Spinal cord (tissue), 10 donors: Measurements from ENCODE around the gene MRTFA. TPM values are rescaled to one million over a fixed set of nuclear protein-coding genes. Genes with fewer than 3 reads are reported as not detected.
A peak's percentile ranks its signal among the peaks of the same experiment; 100 is the strongest.
"Not testable (repeated sequence)": the region's sequence is repeated elsewhere in the genome, so short reads cannot be mapped to it uniquely, and the experiment has no call there.

Experiments used
- DNase-seq, 6 donors: peaks; one replicate each; pipeline versions ENCODE4 v3.0.0 to v3.0.0-alpha.2; 2013 to 2015; ENCODE audit warnings: low spot score in 6 of 6, low read depth in 4 of 6
- H3K27ac ChIP-seq: one replicate; pipeline ENCODE4 v1.5.1; 2013; ENCODE audit warnings: low read depth, low read length, control low read depth
- H3K27me3 ChIP-seq: one replicate; pipeline ENCODE4 v1.6.1; 2013; ENCODE audit warnings: low read length; ENCODE audit not compliant: control insufficient read depth, insufficient read depth
- H3K36me3 ChIP-seq: one replicate; pipeline ENCODE4 v1.6.1; 2013; ENCODE audit warnings: low read length; ENCODE audit not compliant: control insufficient read depth, insufficient read depth
- H3K4me1 ChIP-seq: one replicate; pipeline ENCODE4 v1.6.1; 2013; ENCODE audit warnings: low read length; ENCODE audit not compliant: control insufficient read depth, insufficient read depth
- H3K4me3 ChIP-seq: one replicate; pipeline ENCODE4 v1.5.1; 2013; ENCODE audit warnings: low read depth, low read length, control low read depth
- H3K9me3 ChIP-seq: one replicate; pipeline ENCODE4 v1.6.1; 2013; ENCODE audit warnings: low read length; ENCODE audit not compliant: control insufficient read depth, insufficient read depth
- WGBS: methylation state at CpG from one replicate; pipeline ENCODE4 v1.1.5; 2013; ENCODE audit warnings: missing lambda C conversion rate; ENCODE audit not compliant: insufficient coverage; 5-methylcytosine and 5-hydroxymethylcytosine counted together
- polyA plus RNA-seq, 2 donors: library from polyadenylated mRNA; unstranded; fragments of 120-200 nt; gene quantifications; one replicate each; pipeline ENCODE4 v1.2.1, GENCODE V29; 2013; ENCODE audit not compliant: insufficient read length in 2 of 2
- total RNA-seq, 2 donors: library from RNA; depleted of rRNA in 1 of 2; stranded (reverse); fragments of 120-200 nt in 1 of 2; fragments of >200 nt in 1 of 2; gene quantifications; one replicate each; pipeline versions ENCODE4 v1.2.3 to v1.2.4, GENCODE V29; 2013 to 2014
- donor health status: healthy.

The MRTFA gene
- total and polyA plus RNA-seq, 4 donors = 19.2 to 42.0 (median 34.0) TPM

DNA sequence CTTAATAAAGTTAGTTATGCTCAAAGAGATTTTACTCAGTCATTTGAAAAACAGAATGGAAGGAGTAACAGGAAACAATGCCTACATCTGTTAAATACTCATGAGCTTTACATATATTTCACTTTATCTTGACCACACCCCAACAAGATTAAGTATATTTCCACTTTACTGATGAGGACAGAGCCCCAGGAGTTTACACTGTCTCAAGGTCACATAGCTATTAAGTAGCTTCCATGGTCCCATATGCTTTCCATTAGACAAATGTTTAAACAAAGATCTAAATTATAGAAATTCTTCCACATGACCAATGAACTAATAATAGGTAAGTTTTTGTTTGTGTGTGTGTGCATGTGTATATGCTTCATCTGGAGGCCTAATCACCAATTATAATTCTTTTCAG lies 30.2 kb downstream of the MRTFA start:
- H3K27me3 ChIP-seq = no peaks in the 10 kb centered on the region
- H3K4me3 ChIP-seq = no peak overlapping the region
- H3K36me3 ChIP-seq = no peaks in the 10 kb centered on the region
- peaks cover 3% of the 10 kb centered on the region for H3K4me1 ChIP-seq
- no peak for DNase-seq
- no peaks in the 10 kb centered on the region for H3K9me3 ChIP-seq
- H3K27ac ChIP-seq = no peak overlapping the region

DNA sequence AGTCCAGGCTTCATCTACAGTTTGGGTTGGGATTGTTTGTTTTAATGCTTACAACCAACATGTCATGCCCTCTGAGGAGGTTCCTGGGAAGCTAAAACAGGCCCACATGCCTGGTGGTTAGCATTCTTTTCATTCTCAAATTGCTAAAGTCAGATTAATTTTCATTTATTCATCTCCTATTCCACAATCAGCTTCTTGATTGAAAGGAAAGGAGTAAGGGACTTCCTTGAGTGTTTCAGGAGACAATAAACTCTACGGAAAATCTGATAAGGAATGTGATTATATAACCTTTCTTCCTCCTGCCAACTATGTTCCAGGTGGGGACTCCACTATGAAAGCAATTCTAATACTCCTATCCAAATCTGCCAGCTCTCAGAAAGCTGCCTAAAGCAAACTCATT lies 30.8 kb downstream of the MRTFA start:
- no CpG with 5 or more reads among the region's 1 CpG for WGBS
- Histone ChIP-seq H3K36me3 (no peaks in the 10 kb centered on the region), H3K4me1 (peaks cover 3% of the 10 kb centered on the region), H3K27ac (no peak overlapping the region), H3K4me3 (no peak overlapping the region), H3K9me3 (no peaks in the 10 kb centered on the region), H3K27me3 (no peaks in the 10 kb centered on the region)
- DNase-seq = no peak

DNA sequence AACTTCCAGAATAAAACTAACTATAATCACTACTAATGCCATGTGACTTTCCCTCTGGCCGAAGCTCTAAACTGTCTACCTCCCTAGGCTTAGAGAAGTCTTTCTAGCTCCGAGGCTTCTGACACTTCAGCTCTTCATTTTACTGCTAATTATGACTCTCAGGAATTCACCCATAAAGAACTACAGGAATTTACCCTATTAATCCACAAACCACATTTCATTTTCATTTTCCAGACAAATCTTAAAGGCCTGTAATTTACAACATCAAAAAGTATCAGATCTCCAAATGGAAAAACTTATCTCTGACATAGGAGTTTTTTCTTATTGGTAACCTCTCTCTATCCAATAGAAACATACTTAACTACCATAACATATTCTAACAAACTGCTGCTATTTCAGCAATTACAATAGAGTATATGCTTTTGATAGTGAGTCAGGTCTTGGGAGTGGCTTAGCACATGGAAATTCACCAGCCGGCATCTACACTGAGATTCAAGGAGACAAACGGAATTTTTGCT lies 33.4 kb downstream of the MRTFA start:
- Histone ChIP-seq H3K4me3 (no peak overlapping the region), H3K27me3 (no peaks in the 10 kb centered on the region), H3K36me3 (no peaks in the 10 kb centered on the region), H3K27ac (no peak overlapping the region), H3K4me1 (no peaks in the 10 kb centered on the region), H3K9me3 (no peaks in the 10 kb centered on the region)
- WGBS = 49% methylated on average over 2 of the region's 4 CpGs
- DNase-seq = no peak

DNA sequence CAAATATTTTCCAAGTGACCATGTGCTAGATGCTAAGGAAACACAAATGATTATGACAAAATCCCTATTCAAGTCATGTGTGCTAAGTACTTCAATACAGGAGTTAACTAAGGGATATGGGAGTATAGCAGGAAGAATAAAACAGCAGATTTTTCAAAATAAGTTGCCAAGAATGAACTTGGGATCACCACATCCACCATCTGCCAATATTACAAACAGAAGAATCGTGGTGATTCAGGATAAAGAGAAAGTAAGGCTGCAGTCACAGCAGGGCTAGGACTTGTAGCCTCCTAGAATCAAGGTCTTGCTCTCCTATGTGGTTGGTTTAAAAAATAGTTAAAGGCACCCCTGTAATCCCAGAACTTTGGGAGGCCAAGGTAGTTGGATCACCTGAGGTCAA lies 34.3 kb downstream of the MRTFA start:
- no CpG with 5 or more reads among the region's 1 CpG for WGBS
- no peaks in the 10 kb centered on the region for H3K36me3 ChIP-seq
- no peaks in the 10 kb centered on the region for H3K9me3 ChIP-seq
- no peak overlapping the region for H3K4me3 ChIP-seq
- DNase-seq = no peak
- H3K4me1 ChIP-seq = no peaks in the 10 kb centered on the region
- no peaks in the 10 kb centered on the region for H3K27me3 ChIP-seq
- H3K27ac ChIP-seq = no peak overlapping the region

DNA sequence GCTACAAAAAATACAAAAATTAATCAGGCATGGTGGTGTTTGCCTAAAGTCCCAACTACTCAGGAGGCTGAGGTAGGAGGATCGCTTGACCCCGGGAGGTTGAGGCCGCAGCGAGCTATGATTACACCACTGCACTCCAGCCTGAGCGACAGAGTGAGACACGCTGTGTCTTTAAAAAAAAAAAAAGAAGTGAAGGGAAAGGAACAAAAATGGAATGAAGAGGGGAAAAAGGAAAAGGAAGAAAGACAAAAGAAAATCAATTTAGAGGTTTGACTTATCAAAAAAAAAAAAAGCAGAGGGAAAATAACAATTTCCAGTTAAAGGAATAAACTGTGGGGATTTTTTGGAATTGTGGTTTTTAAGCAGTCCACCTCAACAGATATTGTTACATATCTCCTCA lies 36.8 kb downstream of the MRTFA start:
- Histone ChIP-seq H3K4me3 (no peak overlapping the region), H3K9me3 (no peaks in the 10 kb centered on the region), H3K27me3 (no peaks in the 10 kb centered on the region), H3K36me3 (no peaks in the 10 kb centered on the region), H3K4me1 (no peaks in the 10 kb centered on the region), H3K27ac (no peak overlapping the region)
- no peak for DNase-seq
- 100% methylated on average over 2 of the region's 6 CpGs for WGBS

DNA sequence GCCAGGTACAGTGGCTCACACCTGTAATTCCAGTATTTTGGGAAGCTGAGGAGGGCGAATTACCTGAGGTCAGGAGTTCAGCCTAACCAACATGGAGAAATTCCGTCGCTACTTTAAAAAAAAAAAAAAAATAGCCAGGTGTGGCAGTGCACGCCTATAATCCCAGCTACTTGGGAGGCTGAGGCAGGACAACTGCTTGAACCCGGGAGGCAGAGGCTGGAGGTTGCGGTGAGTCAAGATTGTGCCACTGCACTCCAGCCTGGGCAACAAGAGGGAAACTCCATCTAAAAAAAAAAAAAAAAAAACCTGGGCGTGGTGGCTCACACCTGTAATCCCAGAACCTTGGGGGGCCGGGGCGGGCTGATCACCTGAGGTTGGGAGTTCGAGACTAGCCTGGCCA lies 37.8 kb downstream of the MRTFA start:
- H3K4me3 ChIP-seq, H3K27ac ChIP-seq, H3K27me3 ChIP-seq, DNase-seq, H3K9me3 ChIP-seq, H3K4me1 ChIP-seq, H3K36me3 ChIP-seq: not testable (repeated sequence)
- WGBS = 94% methylated on average over 6 of the region's 10 CpGs

DNA sequence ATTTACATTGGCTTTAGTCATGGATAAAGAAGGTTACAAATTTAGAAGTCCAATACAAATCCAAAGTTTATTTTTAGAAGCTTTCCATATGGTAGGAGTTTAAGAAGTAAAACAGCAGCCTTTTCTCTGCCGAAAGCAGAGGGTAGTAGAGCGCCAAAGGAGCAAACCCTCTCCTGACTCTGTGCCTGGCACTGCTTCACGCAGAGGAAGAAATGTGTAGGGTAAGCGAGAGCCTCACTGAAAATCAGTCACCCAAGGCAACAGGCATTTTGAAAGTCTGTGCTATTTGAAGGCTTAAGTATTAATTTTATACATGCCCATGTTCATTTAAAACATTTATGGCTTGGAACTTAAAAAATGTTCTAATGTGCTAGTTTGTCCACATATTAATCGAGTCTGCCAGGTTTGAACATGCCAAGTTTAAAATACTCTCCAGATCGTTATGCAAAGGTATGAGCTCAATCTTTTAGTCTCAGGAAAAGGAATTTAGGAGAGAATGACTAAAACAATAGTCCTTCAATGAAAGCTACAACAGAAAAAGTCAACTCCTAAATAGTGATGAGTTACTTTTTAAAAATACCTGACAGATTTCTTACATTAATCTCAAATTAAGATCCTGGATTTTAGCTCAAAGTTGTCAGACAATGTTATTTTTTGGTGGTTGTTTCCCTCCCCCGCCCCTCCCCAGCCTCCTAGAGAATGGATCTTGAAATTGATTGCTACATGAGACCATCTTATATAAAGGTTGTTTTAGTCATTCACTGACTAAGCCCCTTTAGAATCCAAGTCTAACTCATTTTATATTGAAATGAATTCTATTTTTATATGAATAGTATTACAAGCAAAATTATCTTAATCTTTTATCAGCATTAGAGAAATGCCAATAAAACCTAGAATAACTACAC lies 38.7 kb downstream of the MRTFA start:
- no peaks in the 10 kb centered on the region for H3K36me3 ChIP-seq
- peak in 1 of 6 donors; percentile 17 for DNase-seq
- H3K4me3 ChIP-seq = no peak overlapping the region
- no peaks in the 10 kb centered on the region for H3K9me3 ChIP-seq
- no peak overlapping the region for H3K27ac ChIP-seq
- WGBS = 33% methylated on average over 1 of the region's 7 CpGs
- H3K27me3 ChIP-seq = no peaks in the 10 kb centered on the region
- no peaks in the 10 kb centered on the region for H3K4me1 ChIP-seq

DNA sequence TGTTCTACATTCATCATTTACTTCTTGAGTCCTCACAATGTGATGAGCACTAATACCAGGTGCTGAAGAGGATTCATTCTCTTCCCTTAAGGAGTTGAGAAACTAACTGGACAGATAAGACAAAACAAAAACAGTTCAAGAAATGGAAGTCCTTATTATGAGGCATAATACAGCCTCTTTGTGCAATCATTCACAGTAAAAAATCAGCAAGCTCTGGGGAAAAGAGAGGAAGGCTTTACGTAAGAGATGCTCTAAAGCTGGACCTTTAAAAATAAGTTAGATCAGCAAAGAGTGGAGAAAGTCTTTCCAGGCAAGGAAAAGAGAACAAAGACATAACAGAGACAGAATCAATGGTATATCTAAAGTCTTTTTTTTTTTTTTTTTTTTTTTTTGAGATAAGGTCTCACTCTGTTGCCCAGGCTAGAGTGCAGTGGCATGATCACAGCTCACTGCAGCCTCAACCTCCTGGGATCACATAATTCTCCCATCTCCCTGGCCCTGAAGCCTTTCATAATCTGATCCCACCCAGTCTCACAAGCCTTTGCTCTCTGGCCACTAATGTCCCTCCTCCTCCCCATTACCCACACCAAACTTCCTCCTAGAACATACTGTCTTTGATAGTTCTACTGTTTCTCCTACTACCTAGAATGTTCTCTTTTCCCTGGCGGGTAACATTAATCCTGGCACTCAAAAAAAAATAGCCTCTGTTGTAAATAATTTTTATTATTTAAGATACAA lies 40.9 kb downstream of the MRTFA start:
- no peak overlapping the region for H3K4me3 ChIP-seq
- DNase-seq = no peak
- H3K9me3 ChIP-seq = no peaks in the 10 kb centered on the region
- H3K4me1 ChIP-seq = no peaks in the 10 kb centered on the region
- no CpG with 5 or more reads among the region's 2 CpGs for WGBS
- H3K27me3 ChIP-seq = no peaks in the 10 kb centered on the region
- no peak overlapping the region for H3K27ac ChIP-seq
- H3K36me3 ChIP-seq = no peaks in the 10 kb centered on the region

DNA sequence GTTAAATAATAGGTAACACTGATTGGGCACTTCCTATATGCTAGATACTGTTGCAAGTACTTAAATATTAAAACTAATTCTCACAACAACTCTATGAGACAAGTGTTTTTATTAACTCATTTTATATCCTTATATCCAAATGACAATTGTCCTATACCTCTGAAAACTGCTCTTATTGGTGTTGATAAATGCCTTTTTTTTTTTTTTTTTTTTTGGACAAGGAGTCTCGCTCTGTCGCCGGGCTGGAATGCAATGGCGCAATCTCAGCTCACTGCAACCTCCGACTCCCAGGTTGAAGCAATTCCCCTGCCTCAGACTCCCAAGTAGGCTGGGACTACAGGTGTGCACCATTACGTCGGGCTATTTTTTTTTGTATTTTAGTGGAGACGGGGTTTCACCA lies 41.6 kb downstream of the MRTFA start:
- no peaks in the 10 kb centered on the region for H3K4me1 ChIP-seq
- no peak overlapping the region for H3K27ac ChIP-seq
- H3K4me3 ChIP-seq = no peak overlapping the region
- H3K27me3 ChIP-seq = no peaks in the 10 kb centered on the region
- no peaks in the 10 kb centered on the region for H3K9me3 ChIP-seq
- no peaks in the 10 kb centered on the region for H3K36me3 ChIP-seq
- WGBS = no CpG with 5 or more reads among the region's 8 CpGs
- DNase-seq = no peak
